Tibial nerve (tissue), 4 donors: ENCODE measurements around the gene STEAP1B. TPM values are rescaled to one million over a fixed set of nuclear protein-coding genes. Genes with fewer than 3 reads are reported as not detected.
"Not testable (repeated sequence)": the region's sequence is repeated elsewhere in the genome, so short reads cannot be mapped to it uniquely, and the experiment has no call there.

Experiments used
- DNase-seq, 2 donors: peaks; one replicate each; pipeline ENCODE4 v3.0.0-alpha.2; 2019; ENCODE audit warnings: low spot score in 2 of 2
- H3K27ac ChIP-seq, 4 donors: fragments of 200-600 bp; sonication (generic) in 3 of 4; one replicate each; pipeline ENCODE4 v1.5.1; 2017 to 2019; ENCODE audit warnings: mild to moderate bottlenecking in 1 of 4
- H3K27me3 ChIP-seq, 2 donors: fragments of 200-600 bp; sonication (generic) in 1 of 2; one replicate each; pipeline versions ENCODE4 v1.5.1 to v1.6.0; 2017 to 2019
- H3K36me3 ChIP-seq, 3 donors: fragments of 200-600 bp; sonication (generic); one replicate each; pipeline ENCODE4 v1.5.1; 2018 to 2019
- H3K4me1 ChIP-seq, 4 donors: fragments of 200-600 bp; sonication (generic) in 3 of 4; one replicate each; pipeline ENCODE4 v1.5.1; 2017 to 2019
- H3K4me3 ChIP-seq, 4 donors: fragments of 200-600 bp; sonication (generic) in 3 of 4; one replicate each; pipeline ENCODE4 v1.5.1; 2017 to 2019; ENCODE audit warnings: mild to moderate bottlenecking in 1 of 4, moderate library complexity in 1 of 4
- H3K9me3 ChIP-seq, 4 donors: fragments of 200-600 bp; sonication (generic) in 3 of 4; one replicate each; pipeline ENCODE4 v1.5.1; 2017 to 2019
- EP300 ChIP-seq, 2 donors: sonication (generic); formaldehyde crosslinking; IDR thresholded peaks; one replicate each; pipeline ENCODE4 v1.6.1; 2017; ENCODE audit warnings: antibody characterized with exemption in 2 of 2, mild to moderate bottlenecking in 1 of 2
- POLR2A ChIP-seq, 2 donors: fragments of 450-650 bp; IDR thresholded peaks; one replicate each; pipeline ENCODE4 v1.6.1; 2017; ENCODE audit warnings: antibody characterized with exemption in 2 of 2, mild to moderate bottlenecking in 2 of 2, moderate library complexity in 2 of 2
- WGBS, 2 donors: methylation state at CpG; one replicate each; pipeline ENCODE4 v1.1.5; 2018; 5-methylcytosine and 5-hydroxymethylcytosine counted together
- total RNA-seq, 4 donors: library from RNA; depleted of rRNA; stranded (reverse); fragments of >200 nt; gene quantifications; one replicate each; pipeline ENCODE4 v1.1.0, GENCODE V29; 2016
- TF ChIP-seq, protein P1 (sequence below), 5 experiments: fragments of 200-600 bp in 3 of 5; fragments of 450-650 bp in 2 of 5; sonication (generic) in 3 of 5; IDR thresholded peaks; one replicate each; pipeline ENCODE4 v1.5.1; 2016 to 2019; ENCODE audit warnings: antibody characterized with exemption in 5 of 5, mild to moderate bottlenecking in 3 of 5, moderate library complexity in 2 of 5

Gene STEAP1B
- total RNA-seq, 4 donors from 2014 or later: 4.2 to 20.5 (median 14.0) TPM

DNA sequence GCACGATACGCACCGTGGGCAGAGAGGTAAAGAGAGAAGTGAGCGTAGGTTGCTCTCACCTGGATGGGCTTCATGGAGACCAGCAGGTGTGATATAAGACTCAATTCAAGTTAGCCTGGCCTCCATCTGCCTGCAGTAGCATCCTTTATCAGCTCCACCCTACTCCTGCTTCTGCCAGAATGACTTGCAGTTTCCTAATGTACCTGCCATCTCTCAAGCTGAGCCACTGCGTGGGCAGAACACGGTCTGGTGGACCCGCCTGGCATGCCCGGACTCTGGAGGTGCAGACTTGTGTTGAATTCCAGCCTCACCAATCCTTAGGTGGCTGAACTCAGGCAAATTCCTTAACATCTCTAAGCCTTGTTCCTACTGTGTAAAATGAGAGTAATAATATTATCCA lies 64.3 kb downstream of the STEAP1B start:
- Histone ChIP-seq H3K4me3 (no peak overlapping the region), H3K27ac (no peak overlapping the region), H3K9me3 (no peaks in the 10 kb centered on the region), H3K4me1 (no peaks in the 10 kb centered on the region), H3K27me3 (no peaks in the 10 kb centered on the region), H3K36me3 (no peaks in the 10 kb centered on the region)
- no peak for DNase-seq
- TF ChIP-seq POLR2A (IDR thresholded peaks at IDR 0.05) (no peak), EP300 (IDR thresholded peaks at IDR 0.05) (no peak)
- TF ChIP-seq, protein P1, sequence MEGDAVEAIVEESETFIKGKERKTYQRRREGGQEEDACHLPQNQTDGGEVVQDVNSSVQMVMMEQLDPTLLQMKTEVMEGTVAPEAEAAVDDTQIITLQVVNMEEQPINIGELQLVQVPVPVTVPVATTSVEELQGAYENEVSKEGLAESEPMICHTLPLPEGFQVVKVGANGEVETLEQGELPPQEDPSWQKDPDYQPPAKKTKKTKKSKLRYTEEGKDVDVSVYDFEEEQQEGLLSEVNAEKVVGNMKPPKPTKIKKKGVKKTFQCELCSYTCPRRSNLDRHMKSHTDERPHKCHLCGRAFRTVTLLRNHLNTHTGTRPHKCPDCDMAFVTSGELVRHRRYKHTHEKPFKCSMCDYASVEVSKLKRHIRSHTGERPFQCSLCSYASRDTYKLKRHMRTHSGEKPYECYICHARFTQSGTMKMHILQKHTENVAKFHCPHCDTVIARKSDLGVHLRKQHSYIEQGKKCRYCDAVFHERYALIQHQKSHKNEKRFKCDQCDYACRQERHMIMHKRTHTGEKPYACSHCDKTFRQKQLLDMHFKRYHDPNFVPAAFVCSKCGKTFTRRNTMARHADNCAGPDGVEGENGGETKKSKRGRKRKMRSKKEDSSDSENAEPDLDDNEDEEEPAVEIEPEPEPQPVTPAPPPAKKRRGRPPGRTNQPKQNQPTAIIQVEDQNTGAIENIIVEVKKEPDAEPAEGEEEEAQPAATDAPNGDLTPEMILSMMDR (IDR thresholded peaks at IDR 0.05): no peak
- 95 to 96% methylated on average over 8 of the region's 8 CpGs for WGBS, 2 donors

DNA sequence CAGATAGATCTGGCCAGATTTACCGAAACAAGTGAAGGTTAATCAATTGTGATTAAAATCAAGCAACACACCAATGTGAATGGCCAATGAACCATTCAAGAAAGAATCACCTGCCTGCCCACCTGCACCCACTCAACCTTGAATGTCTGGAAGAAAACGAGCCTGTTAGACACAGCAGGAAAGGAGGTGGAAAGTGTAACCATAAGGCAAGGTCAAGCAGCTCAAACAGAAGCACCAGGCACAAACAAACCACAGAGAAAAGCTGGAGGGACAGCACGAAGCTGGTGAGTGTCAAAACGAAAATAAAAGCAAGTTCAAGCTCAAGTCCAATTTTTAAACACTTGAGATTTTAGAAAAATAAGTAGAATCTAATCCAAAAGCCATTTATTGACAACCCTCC lies 64.9 kb downstream of the STEAP1B start:
- Histone ChIP-seq H3K9me3 (no peaks in the 10 kb centered on the region), H3K36me3 (no peaks in the 10 kb centered on the region), H3K4me1 (no peaks in the 10 kb centered on the region), H3K27me3 (no peaks in the 10 kb centered on the region), H3K27ac (no peak overlapping the region), H3K4me3 (no peak overlapping the region)
- WGBS, 2 donors: 68 to 74% methylated on average over 4 of the region's 4 CpGs
- DNase-seq: no peak
- TF ChIP-seq, protein P1 (IDR thresholded peaks at IDR 0.05): no peak
- TF ChIP-seq POLR2A (IDR thresholded peaks at IDR 0.05) (no peak), EP300 (IDR thresholded peaks at IDR 0.05) (no peak)

DNA sequence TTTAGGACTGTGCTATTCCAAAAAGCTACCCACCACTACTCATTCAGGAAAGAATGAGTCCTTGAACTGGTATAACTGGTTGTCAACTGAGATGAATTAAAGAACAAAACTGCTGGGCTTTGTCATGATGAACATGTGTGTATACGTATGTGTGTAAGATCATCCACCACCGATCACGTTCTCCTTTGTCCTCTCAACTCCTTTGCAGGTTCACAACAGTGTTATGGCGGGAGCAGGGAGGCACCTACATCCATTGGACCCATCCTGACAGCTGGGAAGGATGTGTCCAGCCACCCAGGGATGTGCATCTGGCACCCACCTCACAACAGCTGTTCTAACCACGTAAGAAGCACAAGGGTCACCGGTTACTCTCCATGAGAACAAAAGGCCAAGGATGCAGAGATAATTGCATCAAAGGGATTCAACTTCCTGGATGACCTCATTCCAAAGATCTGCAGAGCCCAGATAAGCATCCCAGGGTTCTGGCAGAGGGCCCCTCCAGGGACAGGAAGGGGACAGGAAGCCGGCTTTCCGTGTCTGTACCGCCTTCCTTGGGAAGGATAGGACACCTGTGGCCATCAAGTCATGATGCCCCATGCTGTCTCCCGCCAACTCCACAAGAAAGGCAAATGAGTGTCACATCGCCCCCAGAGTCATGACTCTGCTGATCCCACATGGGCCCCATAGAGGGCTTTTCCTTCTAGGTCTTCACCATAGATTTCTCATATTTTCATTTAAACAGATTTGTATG lies 66.1 kb downstream of the STEAP1B start:
- 75 to 80% methylated on average over 11 of the region's 11 CpGs for WGBS, 2 donors
- Histone ChIP-seq H3K27me3 (no peaks in the 10 kb centered on the region), H3K4me1 (no peaks in the 10 kb centered on the region), H3K4me3 (no peak overlapping the region), H3K27ac (no peak overlapping the region), H3K9me3 (no peaks in the 10 kb centered on the region), H3K36me3 (no peaks in the 10 kb centered on the region)
- DNase-seq: no peak
- TF ChIP-seq, protein P1 (IDR thresholded peaks at IDR 0.05): no peak
- TF ChIP-seq POLR2A (IDR thresholded peaks at IDR 0.05) (no peak), EP300 (IDR thresholded peaks at IDR 0.05) (no peak)

DNA sequence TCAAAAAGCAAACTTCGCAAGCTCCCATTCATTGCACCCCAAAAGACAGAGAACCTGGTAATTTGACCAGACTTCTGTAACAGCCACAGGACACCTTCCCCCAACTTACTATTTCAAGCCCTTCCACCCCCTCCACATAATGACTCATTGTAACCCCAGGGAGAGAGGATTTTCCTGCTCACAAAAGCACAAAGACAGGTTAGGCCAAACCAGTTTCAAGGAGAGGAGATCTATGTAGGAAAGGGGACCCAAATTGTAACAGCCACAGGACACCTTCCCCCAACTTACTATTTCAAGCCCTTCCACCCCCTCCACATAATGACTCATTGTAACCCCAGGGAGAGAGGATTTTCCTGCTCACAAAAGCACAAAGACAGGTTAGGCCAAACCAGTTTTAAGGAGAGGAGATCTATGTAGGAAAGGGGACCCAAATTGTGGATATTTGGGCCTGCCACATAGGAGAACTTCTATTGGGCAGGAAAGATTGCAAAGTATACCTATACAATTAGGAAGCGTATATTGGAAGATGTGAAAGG lies 66.8 kb downstream of the STEAP1B start:
- H3K9me3 ChIP-seq, H3K27ac ChIP-seq, H3K27me3 ChIP-seq, DNase-seq, H3K4me3 ChIP-seq, H3K36me3 ChIP-seq, H3K4me1 ChIP-seq: not testable (repeated sequence)
- 97 to 98% methylated on average over 2 of the region's 2 CpGs for WGBS, 2 donors

DNA sequence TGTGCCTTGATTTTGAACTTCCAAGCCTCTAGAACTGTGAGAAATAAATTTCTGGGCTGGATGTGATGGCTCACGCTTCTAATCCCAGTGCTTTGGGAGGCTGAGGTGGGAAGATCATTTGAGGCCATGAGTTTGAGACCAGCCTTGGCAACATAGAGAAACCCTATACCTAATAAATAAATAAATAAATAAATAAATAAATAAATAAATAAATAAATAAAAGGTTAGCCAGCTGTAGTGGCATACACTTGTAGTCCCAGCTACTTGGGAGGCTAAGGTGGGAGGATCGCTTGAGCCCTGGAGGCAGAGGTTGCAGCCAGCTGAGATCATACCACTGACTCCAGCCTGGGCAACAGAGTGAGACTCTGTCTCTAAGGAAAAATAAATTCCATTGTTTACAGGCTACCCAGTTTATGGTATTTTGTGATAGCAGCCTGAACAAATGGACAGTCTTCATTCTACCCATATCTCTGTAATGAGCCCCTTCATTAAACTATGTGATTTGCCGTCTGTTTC lies 67.7 kb downstream of the STEAP1B start:
- Histone ChIP-seq H3K27ac (no peak overlapping the region), H3K4me1 (no peaks in the 10 kb centered on the region), H3K4me3 (no peak overlapping the region), H3K36me3 (no peaks in the 10 kb centered on the region), H3K27me3 (no peaks in the 10 kb centered on the region), H3K9me3 (no peaks in the 10 kb centered on the region)
- TF ChIP-seq POLR2A (IDR thresholded peaks at IDR 0.05): no peak
- no peak for DNase-seq
- WGBS, 2 donors: 94 to 97% methylated on average over 3 of the region's 3 CpGs

DNA sequence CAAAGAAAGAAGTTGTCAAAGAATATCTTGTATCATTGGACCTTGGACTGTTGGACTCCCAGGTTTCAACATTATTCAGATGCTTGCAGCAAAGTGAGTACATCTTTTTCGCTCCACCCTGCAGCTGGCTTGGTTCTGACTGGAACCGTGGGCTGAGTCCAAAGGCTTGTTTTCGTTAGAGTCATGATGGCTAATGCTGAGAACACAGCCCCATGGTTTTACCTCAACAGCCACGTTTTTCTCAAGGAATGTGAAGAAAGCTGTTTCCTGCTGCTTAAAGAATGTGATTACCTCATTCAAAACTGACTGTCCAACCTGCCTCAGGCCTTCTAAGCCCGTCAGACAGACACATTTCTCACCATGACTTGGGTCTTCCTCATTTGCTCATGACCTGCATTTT lies 69.5 kb downstream of the STEAP1B start:
- 71 to 82% methylated on average over 5 of the region's 5 CpGs for WGBS, 2 donors
- TF ChIP-seq EP300 (IDR thresholded peaks at IDR 0.05) (no peak), POLR2A (IDR thresholded peaks at IDR 0.05) (no peak)
- TF ChIP-seq, protein P1 (IDR thresholded peaks at IDR 0.05): no peak
- Histone ChIP-seq H3K4me1 (no peaks in the 10 kb centered on the region), H3K27ac (no peak overlapping the region), H3K4me3 (no peak overlapping the region), H3K27me3 (no peaks in the 10 kb centered on the region), H3K36me3 (no peaks in the 10 kb centered on the region), H3K9me3 (no peaks in the 10 kb centered on the region)
- no peak for DNase-seq
